CD4-positive, alpha-beta T cell (primary cell): ENCODE results near the gene IFNGR1. TPM values are rescaled to one million over a fixed set of nuclear protein-coding genes. Genes with fewer than 3 reads are reported as not detected.

Experiments used
- ATAC-seq: fragments of 200-7000 bp; cut with Tn5 transposase; one replicate; pipeline ENCODE4 v1.10.0; 2022; ENCODE audit warnings: mild to moderate bottlenecking; ENCODE audit not compliant: poor library complexity
- CTCF ChIA-PET: fragments of 350-600 bp; sonication (Branson Sonifier 250); formaldehyde crosslinking; loops from one replicate; lab custom pipeline; 2021; ENCODE audit warnings: antibody characterized with exemption, inconsistent platforms; lab: Charles Lee
- POLR2A ChIA-PET: fragments of 350-600 bp; sonication (Branson Sonifier 250); formaldehyde crosslinking; loops from one replicate; lab custom pipeline; 2021; ENCODE audit warnings: antibody characterized with exemption, inconsistent platforms; lab: Charles Lee
- DNase-seq, 14 experiments: peaks; one replicate each; pipeline ENCODE4 v3.0.0-alpha.2; 2013 to 2020; ENCODE audit warnings: mixed read lengths in 2 of 14
- H3K27ac ChIP-seq, 2 donors: one replicate each; pipeline versions ENCODE4 v1.5.1 to v1.7.0; 2013; ENCODE audit warnings: low read length in 2 of 2, low read depth in 1 of 2, mild to moderate bottlenecking in 1 of 2
- H3K27me3 ChIP-seq, 2 experiments: 1 replicate in 1 of 2; 2 replicates in 1 of 2; pipeline versions ENCODE4 v1.6.1 to v1.7.0; 2013; ENCODE audit warnings: low read length in 2 of 2, control low read depth in 1 of 2, mild to moderate bottlenecking in 1 of 2, moderate library complexity in 1 of 2; ENCODE audit not compliant: insufficient read depth in 2 of 2, control insufficient read depth in 1 of 2
- H3K36me3 ChIP-seq: one replicate; pipeline ENCODE4 v1.6.1; 2013; ENCODE audit warnings: low read length, control low read depth; ENCODE audit not compliant: insufficient read depth
- H3K4me1 ChIP-seq: one replicate; pipeline ENCODE4 v1.6.1; 2013; ENCODE audit warnings: low read length, control low read depth; ENCODE audit not compliant: insufficient read depth
- H3K4me3 ChIP-seq: one replicate; pipeline ENCODE4 v1.5.1; 2013; ENCODE audit warnings: mild to moderate bottlenecking, low read length, moderate library complexity
- H3K9me3 ChIP-seq, 2 experiments: 1 replicate in 1 of 2; 2 replicates in 1 of 2; pipeline versions ENCODE4 v1.6.1 to v1.7.0; 2013; ENCODE audit warnings: low read length in 2 of 2, mild to moderate bottlenecking in 2 of 2, control low read depth in 1 of 2, moderate library complexity in 1 of 2; ENCODE audit not compliant: control insufficient read depth in 1 of 2, insufficient read depth in 1 of 2
- H3K27ac Mint-ChIP-seq: one replicate; pipeline ENCODE4 v1.8.0; 2020; ENCODE audit warnings: mixed read lengths
- H3K27me3 Mint-ChIP-seq: one replicate; pipeline ENCODE4 v1.8.0; 2021; ENCODE audit warnings: mixed read lengths
- H3K36me3 Mint-ChIP-seq: one replicate; pipeline ENCODE4 v1.8.0; 2021; ENCODE audit warnings: low read depth, mixed read lengths
- H3K4me1 Mint-ChIP-seq: one replicate; pipeline ENCODE4 v1.8.0; 2021; ENCODE audit warnings: low read depth, mixed read lengths
- H3K4me3 Mint-ChIP-seq: one replicate; pipeline ENCODE4 v1.8.0; 2020; ENCODE audit warnings: mild to moderate bottlenecking, mixed read lengths
- H3K9me3 Mint-ChIP-seq: one replicate; pipeline ENCODE4 v1.8.0; 2020; ENCODE audit warnings: mixed read lengths
- intact Hi-C, 2 experiments: fragments of 100-400 bp; cut with DNase I in 1 of 2; cut with micrococcal nuclease in 1 of 2; formaldehyde crosslinking; loops; one replicate each; pipeline versions ENCODE4 v1.15.1 to v1.9.0; 2023 to 2025; cut with DNase I, micrococcal nuclease
- total RNA-seq, 174 experiments: library from RNA in 2 of 174; stranded (reverse) in 2 of 174; gene quantifications; one replicate each; pipeline ENCODE4 v1.2.3 and lab custom pipeline; 2021 to 2026
- TF ChIP-seq, protein P1 (sequence below): fragments of 200-600 bp; IDR thresholded peaks from one replicate; pipeline ENCODE4 v1.8.0; 2022; ENCODE audit warnings: antibody characterized with exemption, mild to moderate bottlenecking

Gene IFNGR1
- total RNA-seq, 2 experiments from 2014 or later: 81.7 to 84.3 TPM

DNA sequence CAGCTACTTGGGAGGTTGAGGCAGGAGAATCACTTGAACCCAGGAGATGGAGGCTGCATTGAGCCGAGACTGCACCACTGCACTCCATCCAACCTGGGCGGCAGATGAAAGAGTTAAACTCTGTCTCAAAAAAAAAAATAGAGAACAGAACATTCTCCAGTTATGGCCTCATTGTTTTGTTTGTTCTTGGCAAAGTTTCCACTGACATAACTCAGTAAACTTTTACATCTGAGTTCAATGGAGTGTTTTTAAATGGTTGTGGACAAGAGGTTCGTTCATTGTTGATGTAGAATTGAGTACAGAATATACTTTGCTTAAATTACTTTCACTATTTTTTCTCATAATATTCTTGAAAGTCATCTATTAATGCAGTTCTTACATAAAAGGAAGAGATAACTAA, 42.2 kb upstream of the IFNGR1 start:
- intact Hi-C loops: no loop called here
- H3K4me3 ChIP-seq: no peak overlapping the region
- Mint-ChIP-seq H3K9me3 (peaks cover under 1% of the 10 kb centered on the region), H3K27ac (no peak overlapping the region), H3K36me3 (no peaks in the 10 kb centered on the region), H3K4me3 (no peak overlapping the region), H3K27me3 (peaks cover 5% of the 10 kb centered on the region), H3K4me1 (peaks cover 14% of the 10 kb centered on the region)
- peaks cover 6% of the 10 kb centered on the region for H3K4me1 ChIP-seq
- CTCF ChIA-PET: no interaction called here
- H3K27me3 ChIP-seq: no peaks in the 10 kb centered on the region
- DNase-seq: no peak
- TF ChIP-seq, protein P1, sequence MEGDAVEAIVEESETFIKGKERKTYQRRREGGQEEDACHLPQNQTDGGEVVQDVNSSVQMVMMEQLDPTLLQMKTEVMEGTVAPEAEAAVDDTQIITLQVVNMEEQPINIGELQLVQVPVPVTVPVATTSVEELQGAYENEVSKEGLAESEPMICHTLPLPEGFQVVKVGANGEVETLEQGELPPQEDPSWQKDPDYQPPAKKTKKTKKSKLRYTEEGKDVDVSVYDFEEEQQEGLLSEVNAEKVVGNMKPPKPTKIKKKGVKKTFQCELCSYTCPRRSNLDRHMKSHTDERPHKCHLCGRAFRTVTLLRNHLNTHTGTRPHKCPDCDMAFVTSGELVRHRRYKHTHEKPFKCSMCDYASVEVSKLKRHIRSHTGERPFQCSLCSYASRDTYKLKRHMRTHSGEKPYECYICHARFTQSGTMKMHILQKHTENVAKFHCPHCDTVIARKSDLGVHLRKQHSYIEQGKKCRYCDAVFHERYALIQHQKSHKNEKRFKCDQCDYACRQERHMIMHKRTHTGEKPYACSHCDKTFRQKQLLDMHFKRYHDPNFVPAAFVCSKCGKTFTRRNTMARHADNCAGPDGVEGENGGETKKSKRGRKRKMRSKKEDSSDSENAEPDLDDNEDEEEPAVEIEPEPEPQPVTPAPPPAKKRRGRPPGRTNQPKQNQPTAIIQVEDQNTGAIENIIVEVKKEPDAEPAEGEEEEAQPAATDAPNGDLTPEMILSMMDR: no peak
- no peak for ATAC-seq
- no peaks in the 10 kb centered on the region for H3K36me3 ChIP-seq
- peaks cover 0 to 2% of the 10 kb centered on the region in 2 experiments for H3K9me3 ChIP-seq
- H3K27ac ChIP-seq: no peak overlapping the region
- POLR2A ChIA-PET: interaction anchor here (0.7 kb wide), 1 partner anchor 26 kb away, joined by 3 read pairs; no protein-coding TSS in a partner anchor

DNA sequence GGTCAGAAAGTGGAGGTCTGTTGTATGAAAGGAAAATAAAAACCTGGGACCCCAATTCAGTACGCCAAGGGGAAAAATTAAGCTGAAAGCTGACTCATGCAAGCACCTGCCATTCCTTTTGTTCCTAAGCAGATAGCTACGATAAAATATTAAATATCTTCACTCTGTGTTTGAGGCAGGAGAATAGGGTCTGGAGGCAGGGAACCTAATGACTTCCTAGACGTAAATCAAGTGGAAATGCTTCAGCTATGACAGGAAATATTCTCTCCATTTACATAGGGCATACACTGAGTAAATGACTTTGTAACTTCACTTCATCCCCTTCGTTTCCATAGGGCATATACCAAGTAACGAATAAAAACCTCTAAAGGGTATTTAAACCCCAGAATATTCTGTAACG, 41.0 kb upstream of the IFNGR1 start:
- Mint-ChIP-seq H3K9me3 (peaks cover 7% of the 10 kb centered on the region), H3K4me1 (peaks cover 14% of the 10 kb centered on the region), H3K27me3 (peaks cover 9% of the 10 kb centered on the region), H3K4me3 (no peak overlapping the region), H3K36me3 (no peaks in the 10 kb centered on the region), H3K27ac (no peak overlapping the region)
- ChIA-PET POLR2A (no interaction called here), CTCF (no interaction called here)
- H3K9me3 ChIP-seq: peaks cover 0 to 10% of the 10 kb centered on the region in 2 experiments
- TF ChIP-seq, protein P1: no peak
- H3K27me3 ChIP-seq: peaks cover 0 to 4% of the 10 kb centered on the region in 2 experiments
- peaks cover 6% of the 10 kb centered on the region for H3K4me1 ChIP-seq
- ATAC-seq (no peak), DNase-seq (no peak)
- no peak overlapping the region for H3K27ac ChIP-seq
- H3K36me3 ChIP-seq: no peaks in the 10 kb centered on the region
- intact Hi-C loops: no loop called here
- H3K4me3 ChIP-seq: no peak overlapping the region

DNA sequence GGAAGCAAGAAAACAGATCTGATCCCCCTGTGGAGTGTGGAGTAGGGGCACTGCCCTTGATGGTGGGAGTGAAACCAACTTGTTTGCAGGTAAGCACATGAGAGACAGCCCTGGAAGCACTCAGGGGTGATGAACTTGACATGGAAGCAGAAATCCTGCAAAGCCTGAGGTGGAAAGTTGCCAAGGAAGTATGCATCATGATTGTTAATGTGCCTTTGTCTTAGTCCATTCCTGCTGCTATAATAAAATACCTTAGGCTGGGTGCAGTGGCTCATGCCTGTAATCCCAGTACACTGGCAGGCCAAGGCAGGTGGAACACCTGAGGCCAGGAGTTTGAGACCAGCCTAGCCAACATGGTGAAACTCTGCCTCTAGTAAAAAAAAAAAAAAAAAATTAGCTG, 40.2 kb upstream of the IFNGR1 start:
- TF ChIP-seq, protein P1: no peak
- Histone ChIP-seq H3K9me3 (peaks cover 3 to 18% of the 10 kb centered on the region in 2 experiments), H3K4me3 (no peak overlapping the region), H3K36me3 (no peaks in the 10 kb centered on the region), H3K4me1 (peaks cover 6% of the 10 kb centered on the region), H3K27ac (no peak overlapping the region), H3K27me3 (peaks cover 0 to 4% of the 10 kb centered on the region in 2 experiments)
- no peak overlapping the region for H3K4me3 Mint-ChIP-seq
- intact Hi-C loops: no loop called here
- peaks cover 12% of the 10 kb centered on the region for H3K9me3 Mint-ChIP-seq
- ATAC-seq (no peak), DNase-seq (no peak)
- POLR2A ChIA-PET: no interaction called here
- CTCF ChIA-PET: no interaction called here
- no peak overlapping the region for H3K27ac Mint-ChIP-seq
- peaks cover 9% of the 10 kb centered on the region for H3K27me3 Mint-ChIP-seq
- peaks cover 14% of the 10 kb centered on the region for H3K4me1 Mint-ChIP-seq
- H3K36me3 Mint-ChIP-seq: peaks cover 5% of the 10 kb centered on the region
